ENCODE data around the gene SULF2.

Gene SULF2

GRCh38 chr20:47737923-47738322 lies 47.4 kb downstream of the SULF2 start (continued):
- TF ChIP-seq, protein P1, sequence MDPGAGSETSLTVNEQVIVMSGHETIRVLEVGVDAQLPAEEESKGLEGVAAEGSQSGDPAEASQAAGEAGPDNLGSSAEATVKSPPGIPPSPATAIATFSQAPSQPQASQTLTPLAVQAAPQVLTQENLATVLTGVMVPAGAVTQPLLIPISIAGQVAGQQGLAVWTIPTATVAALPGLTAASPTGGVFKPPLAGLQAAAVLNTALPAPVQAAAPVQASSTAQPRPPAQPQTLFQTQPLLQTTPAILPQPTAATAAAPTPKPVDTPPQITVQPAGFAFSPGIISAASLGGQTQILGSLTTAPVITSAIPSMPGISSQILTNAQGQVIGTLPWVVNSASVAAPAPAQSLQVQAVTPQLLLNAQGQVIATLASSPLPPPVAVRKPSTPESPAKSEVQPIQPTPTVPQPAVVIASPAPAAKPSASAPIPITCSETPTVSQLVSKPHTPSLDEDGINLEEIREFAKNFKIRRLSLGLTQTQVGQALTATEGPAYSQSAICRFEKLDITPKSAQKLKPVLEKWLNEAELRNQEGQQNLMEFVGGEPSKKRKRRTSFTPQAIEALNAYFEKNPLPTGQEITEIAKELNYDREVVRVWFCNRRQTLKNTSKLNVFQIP (CRISPR knock-in tag; IDR thresholded peaks at IDR 0.05; ENCODE audit: borderline replicate concordance, low read depth), result no peak
- TF ChIP-seq GLIS3 (CRISPR knock-in tag; IDR thresholded peaks at IDR 0.05) (no peak), TCF4 (CRISPR knock-in tag; IDR thresholded peaks at IDR 0.05; ENCODE audit: borderline replicate concordance) (no peak), OSR1 (CRISPR knock-in tag; IDR thresholded peaks at IDR 0.05) (no peak), ZC3H10 (CRISPR knock-in tag; IDR thresholded peaks at IDR 0.05) (no peak), TOX (CRISPR knock-in tag; IDR thresholded peaks at IDR 0.05; ENCODE audit: borderline replicate concordance) (no peak), ZNF565 (CRISPR knock-in tag; conservative IDR thresholded peaks at IDR 0.05; ENCODE audit: low read depth) (no peak), SNAI2 (CRISPR knock-in tag; IDR thresholded peaks at IDR 0.05) (no peak), TSHZ2 (CRISPR knock-in tag; IDR thresholded peaks at IDR 0.05) (no peak), ESRRG (CRISPR knock-in tag; IDR thresholded peaks at IDR 0.05) (no peak), ZFP3 (CRISPR knock-in tag; IDR thresholded peaks at IDR 0.05) (no peak)

DNA sequence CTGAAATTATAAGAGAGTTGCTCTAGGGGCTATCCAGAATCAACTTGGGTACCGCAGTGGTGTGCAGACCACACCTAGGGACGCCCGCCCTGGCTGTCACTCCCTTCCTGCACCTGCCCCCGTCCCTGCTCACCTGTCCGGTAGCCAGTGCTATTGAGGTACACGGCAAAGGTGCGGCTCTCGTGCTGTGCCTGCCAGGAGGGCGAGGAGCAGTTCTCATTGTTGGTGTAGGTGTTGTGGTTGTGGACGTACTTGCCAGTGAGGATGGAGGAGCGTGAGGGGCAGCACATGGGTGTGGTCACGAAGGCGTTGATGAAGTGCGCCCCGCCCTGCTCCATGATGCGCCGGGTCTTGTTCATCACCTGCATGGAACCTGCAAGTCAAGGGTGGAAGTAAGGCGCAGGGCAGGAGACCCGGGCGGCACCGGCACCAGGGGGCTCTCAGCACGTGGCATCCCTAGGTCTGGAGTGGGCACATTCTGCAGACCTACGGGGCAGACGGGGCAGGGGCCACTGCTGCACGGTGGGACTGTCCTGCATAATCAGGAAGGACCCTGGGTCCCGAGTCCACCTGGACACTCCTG lies 48.6 kb downstream of the SULF2 start:
- TF ChIP-seq SNAI2 (CRISPR knock-in tag; IDR thresholded peaks at IDR 0.05) (no peak), ZFP30 (CRISPR knock-in tag; IDR thresholded peaks at IDR 0.05) (no peak), GLIS3 (CRISPR knock-in tag; IDR thresholded peaks at IDR 0.05) (no peak), TCF4 (CRISPR knock-in tag; IDR thresholded peaks at IDR 0.05; ENCODE audit: borderline replicate concordance) (no peak), PATZ1 (CRISPR knock-in tag; IDR thresholded peaks at IDR 0.05; ENCODE audit: borderline replicate concordance) (no peak)
- ATAC-seq, result no peak

DNA sequence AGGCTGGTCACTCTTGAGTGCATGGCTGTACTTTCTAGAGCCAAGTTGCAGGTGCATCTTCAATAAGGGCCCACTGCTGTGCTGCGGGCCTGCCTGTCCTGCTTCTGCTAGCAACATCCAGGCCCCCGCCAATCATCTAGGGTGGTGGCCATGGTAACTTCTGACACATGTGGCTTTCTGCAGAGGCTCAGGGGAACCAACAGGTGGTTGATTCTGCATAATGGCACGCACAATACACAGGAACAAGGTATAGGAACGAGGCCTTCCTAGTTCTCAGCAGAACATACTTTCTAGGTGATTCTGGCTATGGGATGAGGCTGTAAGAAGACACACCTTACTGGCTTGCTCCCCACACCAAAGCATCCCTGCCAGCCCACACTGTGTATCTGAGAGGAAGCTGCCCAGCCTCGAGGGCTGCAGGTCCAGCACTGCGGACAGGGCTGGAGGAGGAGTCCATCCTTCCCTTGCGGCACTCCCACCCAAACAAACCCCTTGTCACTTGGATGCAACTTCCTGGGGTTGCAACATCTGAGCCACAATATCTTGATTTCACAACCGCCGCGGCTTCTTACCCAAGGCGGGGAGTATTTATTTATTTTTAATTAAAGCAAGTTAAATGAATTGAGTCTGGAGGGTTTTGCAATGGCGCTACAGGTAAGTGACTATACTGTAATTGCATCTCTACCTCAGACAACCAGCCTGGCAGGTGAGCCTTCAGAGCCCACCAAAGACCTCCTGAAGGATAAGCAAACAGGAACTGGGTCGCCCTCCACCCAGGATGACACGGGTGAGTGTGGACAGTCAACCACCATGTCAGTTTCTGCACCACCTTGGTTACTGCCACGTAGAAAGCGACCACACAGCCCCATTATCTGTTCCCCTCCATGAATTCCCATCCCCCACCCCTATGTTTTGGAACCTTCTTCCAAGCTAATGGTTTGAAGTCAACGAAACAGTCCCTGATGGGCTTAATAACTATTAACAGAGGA lies 49.6 kb downstream of the SULF2 start:
- ATAC-seq, result no peak
- no peak for TF ChIP-seq TOX (CRISPR knock-in tag; IDR thresholded peaks at IDR 0.05; ENCODE audit: borderline replicate concordance)
- no peak for TF ChIP-seq CSDC2 (CRISPR knock-in tag; IDR thresholded peaks at IDR 0.05)
- no peak for TF ChIP-seq SNAI2 (CRISPR knock-in tag; IDR thresholded peaks at IDR 0.05)
- TF ChIP-seq ZC3H10 (CRISPR knock-in tag; IDR thresholded peaks at IDR 0.05), result no peak
- TF ChIP-seq, protein P1 (CRISPR knock-in tag; IDR thresholded peaks at IDR 0.05; ENCODE audit: borderline replicate concordance, low read depth), result no peak
- no peak for TF ChIP-seq ARNTL (CRISPR knock-in tag; IDR thresholded peaks at IDR 0.05; ENCODE audit: borderline replicate concordance, low read depth)
- TF ChIP-seq ZNF8 (CRISPR knock-in tag; IDR thresholded peaks at IDR 0.05), result no peak
- TF ChIP-seq ZNF565 (CRISPR knock-in tag; conservative IDR thresholded peaks at IDR 0.05; ENCODE audit: low read depth), result no peak
- TF ChIP-seq PPARA (CRISPR knock-in tag; IDR thresholded peaks at IDR 0.05; ENCODE audit: borderline replicate concordance), result no peak
- no peak for TF ChIP-seq CREB5 (CRISPR knock-in tag; IDR thresholded peaks at IDR 0.05; ENCODE audit: low read depth)
- TF ChIP-seq BACH2 (CRISPR knock-in tag; IDR thresholded peaks at IDR 0.05; ENCODE audit: borderline replicate concordance), result no peak
- no peak for TF ChIP-seq TCF4 (CRISPR knock-in tag; IDR thresholded peaks at IDR 0.05; ENCODE audit: borderline replicate concordance)
- TF ChIP-seq OSR1 (CRISPR knock-in tag; IDR thresholded peaks at IDR 0.05), result no peak
- TF ChIP-seq CSRNP3 (CRISPR knock-in tag; IDR thresholded peaks at IDR 0.05), result no peak
